GM04504 (cell line): ENCODE measurements around the gene CLSTN2.
A peak's percentile ranks its signal among the peaks of the same experiment; 100 is the strongest.

Source experiments
- DNase-seq: peaks from one replicate; pipeline ENCODE4 v3.0.0-alpha.2; 2012; ENCODE audit warnings: low read depth

CLSTN2 gene

GRCh38 chr3:140053794-140054193 is 118.8 kb downstream of the CLSTN2 start:
- no peak for DNase-seq

GRCh38 chr3:140055092-140055791 is 120.3 kb downstream of the CLSTN2 start:
- no peak for DNase-seq

GRCh38 chr3:140056047-140056446 is 121.1 kb downstream of the CLSTN2 start:
- DNase-seq, result no peak

- DNase-seq, result no peak
Observed at GRCh38 chr3:140061211-140061610, 126.2 kb downstream of the CLSTN2 start.

- no peak for DNase-seq
Observed at GRCh38 chr3:140062461-140062860, 127.5 kb downstream of the CLSTN2 start.

GRCh38 chr3:140067487-140067886 is 132.5 kb downstream of the CLSTN2 start:
- no peak for DNase-seq

GRCh38 chr3:140068494-140069017 is 133.6 kb downstream of the CLSTN2 start:
- DNase-seq, result no peak

GRCh38 chr3:140073278-140074045 is 138.5 kb downstream of the CLSTN2 start:
- no peak for DNase-seq

- no peak for DNase-seq
Observed at GRCh38 chr3:140076552-140076951, 141.6 kb downstream of the CLSTN2 start.

GRCh38 chr3:140077406-140077805 is 142.4 kb downstream of the CLSTN2 start:
- DNase-seq, result no peak

GRCh38 chr3:140078343-140078742 is 143.4 kb downstream of the CLSTN2 start:
- no peak for DNase-seq

GRCh38 chr3:140078940-140079339 is 144.0 kb downstream of the CLSTN2 start:
- DNase-seq, result no peak

GRCh38 chr3:140081887-140082286 is 146.9 kb downstream of the CLSTN2 start:
- no peak for DNase-seq

- no peak for DNase-seq
Observed at GRCh38 chr3:140085001-140085400, 150.0 kb downstream of the CLSTN2 start.

- no peak for DNase-seq
Observed at GRCh38 chr3:140086642-140087041, 151.7 kb downstream of the CLSTN2 start.

GRCh38 chr3:140088058-140088457 is 153.1 kb downstream of the CLSTN2 start:
- DNase-seq, result no peak

- DNase-seq, result no peak
Observed at GRCh38 chr3:140088513-140088912, 153.5 kb downstream of the CLSTN2 start.

- DNase-seq, result no peak
Observed at GRCh38 chr3:140089403-140090072, 154.6 kb downstream of the CLSTN2 start.

- no peak for DNase-seq
Observed at GRCh38 chr3:140091143-140091542, 156.2 kb downstream of the CLSTN2 start.

GRCh38 chr3:140092848-140093536 is 158.0 kb downstream of the CLSTN2 start:
- DNase-seq, result no peak

- DNase-seq, result peak; percentile 29
Observed at GRCh38 chr3:140093742-140094141, 158.8 kb downstream of the CLSTN2 start.

- no peak for DNase-seq
Observed at GRCh38 chr3:140094487-140094886, 159.5 kb downstream of the CLSTN2 start.
